Uterus (tissue), 4 donors: ENCODE results near the gene MTSS2. TPM values are rescaled to one million over a fixed set of nuclear protein-coding genes. Genes with fewer than 3 reads are reported as not detected.

Experiments
- DNase-seq, 2 donors: peaks; one replicate each; pipeline ENCODE4 v3.0.0-alpha.2; 2019 to 2020
- H3K27ac ChIP-seq, 2 donors: fragments of 200-600 bp; sonication (generic); 1 replicate in 1 of 2; 2 replicates in 1 of 2; pipeline ENCODE4 v1.5.1; 2016 to 2018
- H3K27me3 ChIP-seq, 2 donors: fragments of 200-600 bp; sonication (generic); one replicate each; pipeline ENCODE4 v1.5.1; 2018 to 2019; ENCODE audit warnings: control low read depth in 1 of 2
- H3K36me3 ChIP-seq, 2 donors: fragments of 200-600 bp; sonication (generic); one replicate each; pipeline ENCODE4 v1.5.1; 2019; ENCODE audit warnings: control low read depth in 1 of 2
- H3K4me1 ChIP-seq, 2 donors: fragments of 200-600 bp; sonication (generic); one replicate each; pipeline ENCODE4 v1.5.1; 2018 to 2019; ENCODE audit warnings: control low read depth in 1 of 2
- H3K4me3 ChIP-seq, 2 donors: fragments of 200-600 bp; sonication (generic); 1 replicate in 1 of 2; 2 replicates in 1 of 2; pipeline ENCODE4 v1.5.1; 2018 to 2019; ENCODE audit warnings: mild to moderate bottlenecking in 1 of 2
- H3K9me3 ChIP-seq, 2 donors: fragments of 200-600 bp; sonication (generic); one replicate each; pipeline ENCODE4 v1.5.1; 2019; ENCODE audit warnings: control low read depth in 1 of 2
- CTCF ChIP-seq, 4 experiments: fragments of 200-600 bp in 2 of 4; fragments of 450-650 bp in 2 of 4; sonication (generic) in 2 of 4; IDR thresholded peaks; one replicate each; pipeline ENCODE4 v1.5.1; 2016 to 2019; ENCODE audit warnings: antibody characterized with exemption in 4 of 4, mild to moderate bottlenecking in 2 of 4, moderate library complexity in 1 of 4
- POLR2A ChIP-seq, 2 donors: fragments of 450-650 bp; IDR thresholded peaks; one replicate each; pipeline ENCODE4 v1.6.1; 2016; ENCODE audit warnings: antibody characterized with exemption in 2 of 2, mild to moderate bottlenecking in 1 of 2, moderate library complexity in 1 of 2
- intact Hi-C: fragments of 100-400 bp; cut with DNase I; formaldehyde crosslinking; loops from one replicate; pipeline ENCODE4 v1.15.1; 2023; ENCODE audit warnings: low total_unique reads
- total RNA-seq, 4 donors: library from RNA; depleted of rRNA in 3 of 4; stranded (reverse); fragments of >200 nt in 3 of 4; gene quantifications; one replicate each; pipeline versions ENCODE4 v1.1.0 to v1.2.4, GENCODE V29; 2014 to 2023
- donor health status: DM: yes; HTN: yes; CAD: no.

The MTSS2 gene
- total RNA-seq, 4 donors from 2014 or later = 11.2 to 142 (median 18.2) TPM

GRCh38 chr16:70650216-70650615, 35.6 kb downstream of the MTSS2 start:
- H3K4me3 ChIP-seq = no peak overlapping the region
- no peaks in the 10 kb centered on the region for H3K27me3 ChIP-seq
- no peaks in the 10 kb centered on the region for H3K36me3 ChIP-seq
- TF ChIP-seq POLR2A (IDR thresholded peaks at IDR 0.05) (no peak), CTCF (IDR thresholded peaks at IDR 0.05) (no peak)
- H3K4me1 ChIP-seq = no peaks in the 10 kb centered on the region
- no peaks in the 10 kb centered on the region for H3K9me3 ChIP-seq
- DNase-seq = no peak
- intact Hi-C loops = loop anchor here (10.0 kb wide), 1 partner anchor 125 kb away; the partner anchor contains the start of genes COG4 and SF3B3
- no peak overlapping the region for H3K27ac ChIP-seq

GRCh38 chr16:70649300-70649699, 36.6 kb downstream of the MTSS2 start:
- no peaks in the 10 kb centered on the region for H3K9me3 ChIP-seq
- TF ChIP-seq CTCF (IDR thresholded peaks at IDR 0.05) (no peak), POLR2A (IDR thresholded peaks at IDR 0.05) (no peak)
- H3K36me3 ChIP-seq = no peaks in the 10 kb centered on the region
- no peak overlapping the region for H3K4me3 ChIP-seq
- DNase-seq = no peak
- no peaks in the 10 kb centered on the region for H3K27me3 ChIP-seq
- no peaks in the 10 kb centered on the region for H3K4me1 ChIP-seq
- no peak overlapping the region for H3K27ac ChIP-seq
- intact Hi-C loops = no loop called here

- no peaks in the 10 kb centered on the region for H3K27me3 ChIP-seq
- H3K4me1 ChIP-seq = no peaks in the 10 kb centered on the region
- TF ChIP-seq CTCF (IDR thresholded peaks at IDR 0.05) (no peak), POLR2A (IDR thresholded peaks at IDR 0.05) (no peak)
- intact Hi-C loops = no loop called here
- H3K36me3 ChIP-seq = no peaks in the 10 kb centered on the region
- H3K4me3 ChIP-seq = no peak overlapping the region
- no peak for DNase-seq
- H3K27ac ChIP-seq = no peak overlapping the region
- no peaks in the 10 kb centered on the region for H3K9me3 ChIP-seq
Measured at GRCh38 chr16:70648606-70649005, 37.2 kb downstream of the MTSS2 start.

GRCh38 chr16:70647441-70648359, 38.2 kb downstream of the MTSS2 start:
- no peak overlapping the region for H3K27ac ChIP-seq
- no peaks in the 10 kb centered on the region for H3K4me1 ChIP-seq
- TF ChIP-seq CTCF (IDR thresholded peaks at IDR 0.05) = no peak
- no peak for TF ChIP-seq POLR2A (IDR thresholded peaks at IDR 0.05)
- no peaks in the 10 kb centered on the region for H3K36me3 ChIP-seq
- no peaks in the 10 kb centered on the region for H3K9me3 ChIP-seq
- H3K4me3 ChIP-seq = no peak overlapping the region
- DNase-seq = no peak
- intact Hi-C loops = no loop called here
- H3K27me3 ChIP-seq = no peaks in the 10 kb centered on the region
